Activated T-helper 1 cell treated with anti-CD3 and anti-CD28 coated beads, Interleukin-12 subunit alpha, Interleukin-12 subunit beta, Interleukin-2, Interleukin-4 antibody, amounts not matched to agents 30 ng/mL and 10 ng/mL and 1 ng/mL, durations not matched to agents 14 hours and 24 hours and 36 hours (primary cell): Measurements from ENCODE around the gene SLC2A10. TPM values are rescaled to one million over a fixed set of nuclear protein-coding genes. Genes with fewer than 3 reads are reported as not detected.

ENCODE experiments used
- DNase-seq: peaks from one replicate; pipeline ENCODE4 v3.0.0; 2021; ENCODE audit warnings: low spot score
- H3K27ac Mint-ChIP-seq: one replicate; pipeline ENCODE4 v1.8.0; 2021; ENCODE audit warnings: mild to moderate bottlenecking, mixed read lengths
- H3K27me3 Mint-ChIP-seq: one replicate; pipeline ENCODE4 v1.8.0; 2022; ENCODE audit warnings: mild to moderate bottlenecking, moderate library complexity, mixed read lengths; ENCODE audit not compliant: insufficient read depth
- H3K36me3 Mint-ChIP-seq: one replicate; pipeline ENCODE4 v1.8.0; 2021; ENCODE audit warnings: low read depth, mixed read lengths
- H3K4me1 Mint-ChIP-seq: one replicate; pipeline ENCODE4 v1.8.0; 2021; ENCODE audit warnings: low read depth, mixed read lengths
- H3K4me3 Mint-ChIP-seq: one replicate; pipeline ENCODE4 v1.8.0; 2021; ENCODE audit warnings: mild to moderate bottlenecking, moderate library complexity, mixed read lengths
- H3K9me3 Mint-ChIP-seq: one replicate; pipeline ENCODE4 v1.8.0; 2021; ENCODE audit warnings: mixed read lengths
- intact Hi-C: fragments of 100-400 bp; cut with micrococcal nuclease; formaldehyde crosslinking; loops from one replicate; pipeline ENCODE4 v1.15.1; 2024
- total RNA-seq: library from RNA; stranded (reverse); gene quantifications from 2 replicates; pipeline ENCODE4 v1.2.3, GENCODE V29; 2022

SLC2A10 gene
- total RNA-seq = not detected in 2 replicates

GRCh38 chr20:46709459-46710152 is at the start of gene SLC2A10:
SLC2A10 (plus strand) TSS chr20:46709649; CDS start chr20:46709737, 88 bp downstream.
- H3K27me3 Mint-ChIP-seq = peaks cover 45% of the 10 kb centered on the region
- peak within 1 kb of the TSS; percentile 37 for H3K4me3 Mint-ChIP-seq
- H3K36me3 Mint-ChIP-seq = peaks cover 3% of the 10 kb centered on the region
- H3K9me3 Mint-ChIP-seq = no peaks in the 10 kb centered on the region
- DNase-seq = no peak
- peaks cover 4% of the 10 kb centered on the region for H3K4me1 Mint-ChIP-seq
- intact Hi-C loops = no loop called here
- H3K27ac Mint-ChIP-seq = no peak within 1 kb of the TSS

GRCh38 chr20:46660487-46660886 is 49.0 kb upstream of the SLC2A10 start:
- Mint-ChIP-seq H3K27me3 (peaks cover 9% of the 10 kb centered on the region), H3K36me3 (no peaks in the 10 kb centered on the region), H3K4me3 (no peak overlapping the region), H3K9me3 (no peaks in the 10 kb centered on the region), H3K4me1 (no peaks in the 10 kb centered on the region), H3K27ac (no peak overlapping the region)
- intact Hi-C loops = no loop called here
- no peak for DNase-seq

GRCh38 chr20:46661659-46662058 is 47.8 kb upstream of the SLC2A10 start:
- intact Hi-C loops = no loop called here
- Mint-ChIP-seq H3K27ac (no peak overlapping the region), H3K4me3 (no peak overlapping the region), H3K36me3 (no peaks in the 10 kb centered on the region), H3K4me1 (no peaks in the 10 kb centered on the region), H3K9me3 (no peaks in the 10 kb centered on the region), H3K27me3 (peaks cover 9% of the 10 kb centered on the region)
- DNase-seq = no peak

- Mint-ChIP-seq H3K27me3 (peaks cover 7% of the 10 kb centered on the region), H3K4me1 (no peaks in the 10 kb centered on the region), H3K36me3 (no peaks in the 10 kb centered on the region), H3K27ac (no peak overlapping the region), H3K4me3 (no peak overlapping the region), H3K9me3 (no peaks in the 10 kb centered on the region)
- intact Hi-C loops = no loop called here
- DNase-seq = no peak
Observed at GRCh38 chr20:46663531-46663930, 45.9 kb upstream of the SLC2A10 start.

GRCh38 chr20:46665602-46666001 is 43.8 kb upstream of the SLC2A10 start:
- no peak overlapping the region for H3K27ac Mint-ChIP-seq

GRCh38 chr20:46666306-46666705 is 43.1 kb upstream of the SLC2A10 start:
- Mint-ChIP-seq H3K4me3 (no peak overlapping the region), H3K27ac (no peak overlapping the region), H3K9me3 (peaks cover 18% of the 10 kb centered on the region), H3K36me3 (no peaks in the 10 kb centered on the region), H3K4me1 (no peaks in the 10 kb centered on the region), H3K27me3 (no peaks in the 10 kb centered on the region)
- intact Hi-C loops = no loop called here
- no peak for DNase-seq

More at GRCh38 chr20:46665602-46666001, 43.8 kb upstream of the SLC2A10 start:
- peaks cover 11% of the 10 kb centered on the region for H3K9me3 Mint-ChIP-seq
- no peaks in the 10 kb centered on the region for H3K36me3 Mint-ChIP-seq
- intact Hi-C loops = no loop called here
- no peaks in the 10 kb centered on the region for H3K4me1 Mint-ChIP-seq
- no peak overlapping the region for H3K4me3 Mint-ChIP-seq
- peaks cover 6% of the 10 kb centered on the region for H3K27me3 Mint-ChIP-seq
- no peak for DNase-seq

- Mint-ChIP-seq H3K9me3 (peaks cover 25% of the 10 kb centered on the region), H3K36me3 (no peaks in the 10 kb centered on the region), H3K4me1 (no peaks in the 10 kb centered on the region), H3K4me3 (no peak overlapping the region), H3K27me3 (peaks cover 3% of the 10 kb centered on the region), H3K27ac (no peak overlapping the region)
- no peak for DNase-seq
- intact Hi-C loops = no loop called here
Observed at GRCh38 chr20:46666818-46667515, 42.5 kb upstream of the SLC2A10 start.

- H3K4me3 Mint-ChIP-seq = no peak overlapping the region
- peaks cover 3% of the 10 kb centered on the region for H3K27me3 Mint-ChIP-seq
- DNase-seq = no peak
- H3K27ac Mint-ChIP-seq = no peak overlapping the region
- H3K4me1 Mint-ChIP-seq = no peaks in the 10 kb centered on the region
- peaks cover 25% of the 10 kb centered on the region for H3K9me3 Mint-ChIP-seq
- intact Hi-C loops = no loop called here
- H3K36me3 Mint-ChIP-seq = no peaks in the 10 kb centered on the region
Observed at GRCh38 chr20:46670228-46670584, 39.2 kb upstream of the SLC2A10 start.

GRCh38 chr20:46670585-46671584 is 38.6 kb upstream of the SLC2A10 start:
- no peaks in the 10 kb centered on the region for H3K36me3 Mint-ChIP-seq
- intact Hi-C loops = no loop called here
- DNase-seq = no peak
- H3K27ac Mint-ChIP-seq = no peak overlapping the region
- H3K27me3 Mint-ChIP-seq = peaks cover 3% of the 10 kb centered on the region
- H3K4me3 Mint-ChIP-seq = no peak overlapping the region
- H3K4me1 Mint-ChIP-seq = no peaks in the 10 kb centered on the region
- H3K9me3 Mint-ChIP-seq = peaks cover 25% of the 10 kb centered on the region

GRCh38 chr20:46671866-46672542 is 37.4 kb upstream of the SLC2A10 start:
- Mint-ChIP-seq H3K4me3 (no peak overlapping the region), H3K4me1 (no peaks in the 10 kb centered on the region), H3K27ac (no peak overlapping the region), H3K27me3 (peaks cover 3% of the 10 kb centered on the region), H3K36me3 (no peaks in the 10 kb centered on the region), H3K9me3 (peaks cover 25% of the 10 kb centered on the region)
- intact Hi-C loops = no loop called here
- no peak for DNase-seq

GRCh38 chr20:46672543-46673148 is 36.8 kb upstream of the SLC2A10 start:
- no peak for DNase-seq
- no peak overlapping the region for H3K27ac Mint-ChIP-seq
- no peaks in the 10 kb centered on the region for H3K36me3 Mint-ChIP-seq
- H3K4me3 Mint-ChIP-seq = no peak overlapping the region
- peaks cover 25% of the 10 kb centered on the region for H3K9me3 Mint-ChIP-seq
- peaks cover 3% of the 10 kb centered on the region for H3K27me3 Mint-ChIP-seq
- intact Hi-C loops = no loop called here
- H3K4me1 Mint-ChIP-seq = no peaks in the 10 kb centered on the region
